ENCODE measurements around the gene CEP128.

Gene CEP128

GRCh38 chr14:80523518-80524117 lies 417.9 kb downstream of the CEP128 start:
- FAIRE-seq: no peak

GRCh38 chr14:80522936-80523335 lies 418.6 kb downstream of the CEP128 start:
- no peak for FAIRE-seq

- no peak for FAIRE-seq
Measured at GRCh38 chr14:80522411-80522810, 419.1 kb downstream of the CEP128 start.

- FAIRE-seq: no peak
Measured at GRCh38 chr14:80521456-80521855, 420.1 kb downstream of the CEP128 start.

- FAIRE-seq: no peak
Measured at GRCh38 chr14:80519002-80519401, 422.5 kb downstream of the CEP128 start.

- FAIRE-seq: no peak
Measured at GRCh38 chr14:80518173-80518572, 423.4 kb downstream of the CEP128 start.

- no peak for FAIRE-seq
Measured at GRCh38 chr14:80507292-80507869, 434.2 kb downstream of the CEP128 start.

GRCh38 chr14:80504781-80505180 lies 436.8 kb downstream of the CEP128 start:
- FAIRE-seq: no peak

- no peak for FAIRE-seq
Measured at GRCh38 chr14:80498533-80498932, 443.0 kb downstream of the CEP128 start.

- FAIRE-seq: no peak
Measured at GRCh38 chr14:80496090-80496489, 445.4 kb downstream of the CEP128 start.

- no peak for FAIRE-seq
Measured at GRCh38 chr14:80494769-80495168, 446.8 kb downstream of the CEP128 start.

GRCh38 chr14:80493620-80494019 lies 447.9 kb downstream of the CEP128 start:
- FAIRE-seq: no peak

- FAIRE-seq: no peak
Measured at GRCh38 chr14:80491650-80492049, 449.9 kb downstream of the CEP128 start.

GRCh38 chr14:80491131-80491530 lies 450.4 kb downstream of the CEP128 start:
- FAIRE-seq: no peak

- FAIRE-seq: no peak
Measured at GRCh38 chr14:80489513-80489912, 452.0 kb downstream of the CEP128 start.

- no peak for FAIRE-seq
Measured at GRCh38 chr14:80485764-80486163, 455.8 kb downstream of the CEP128 start.

GRCh38 chr14:80483331-80483730 lies 458.2 kb downstream of the CEP128 start:
- FAIRE-seq: no peak

- no peak for FAIRE-seq
Measured at GRCh38 chr14:80477388-80478160, 464.0 kb downstream of the CEP128 start.

- no peak for FAIRE-seq
Measured at GRCh38 chr14:80475074-80475473, 466.5 kb downstream of the CEP128 start.

GRCh38 chr14:80468331-80469122 lies 473.0 kb downstream of the CEP128 start:
- no peak for FAIRE-seq

- no peak for FAIRE-seq
Measured at GRCh38 chr14:80465546-80466220, 475.9 kb downstream of the CEP128 start.

- FAIRE-seq: no peak
Measured at GRCh38 chr14:80464531-80465149, 476.9 kb downstream of the CEP128 start.

Data from TTC549 (cell line).